Measurements from ENCODE around the gene IRAK2.

IRAK2 gene

DNA sequence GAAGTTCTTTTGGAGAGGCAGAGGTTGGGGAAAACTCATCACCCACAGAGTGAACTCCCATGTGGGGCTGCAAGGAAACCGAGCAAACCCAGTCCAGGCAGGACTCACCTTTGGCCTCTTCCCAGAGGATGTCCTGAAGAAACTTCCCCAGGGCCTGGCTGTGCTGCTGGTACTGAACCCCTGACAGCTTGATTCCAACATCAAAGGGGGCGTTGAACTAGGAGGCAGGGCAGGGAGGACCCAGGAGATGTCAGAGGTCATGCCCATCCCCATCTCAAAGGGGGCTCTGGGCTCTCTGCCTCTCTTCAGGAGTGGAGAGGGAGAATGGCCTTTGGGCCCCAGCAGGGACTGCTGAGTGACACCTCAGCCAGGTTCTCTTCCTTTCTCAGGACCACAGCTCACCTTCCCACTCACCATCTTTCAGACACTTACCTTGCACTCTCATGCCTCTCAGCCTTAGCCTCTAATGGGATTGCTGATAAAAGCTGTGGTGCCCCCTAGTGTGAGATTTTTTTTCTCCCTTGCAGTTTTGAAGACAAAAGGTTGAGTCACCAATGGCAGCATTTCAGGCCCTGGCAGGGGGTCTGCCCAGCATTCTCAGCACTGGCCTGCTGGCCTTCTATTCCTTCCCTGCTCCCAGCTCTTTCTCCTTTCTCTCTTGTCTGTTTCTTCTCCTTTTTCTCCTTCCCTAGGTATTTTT lies 122.0 kb downstream of the IRAK2 start:
- no peak for DNase-seq

DNA sequence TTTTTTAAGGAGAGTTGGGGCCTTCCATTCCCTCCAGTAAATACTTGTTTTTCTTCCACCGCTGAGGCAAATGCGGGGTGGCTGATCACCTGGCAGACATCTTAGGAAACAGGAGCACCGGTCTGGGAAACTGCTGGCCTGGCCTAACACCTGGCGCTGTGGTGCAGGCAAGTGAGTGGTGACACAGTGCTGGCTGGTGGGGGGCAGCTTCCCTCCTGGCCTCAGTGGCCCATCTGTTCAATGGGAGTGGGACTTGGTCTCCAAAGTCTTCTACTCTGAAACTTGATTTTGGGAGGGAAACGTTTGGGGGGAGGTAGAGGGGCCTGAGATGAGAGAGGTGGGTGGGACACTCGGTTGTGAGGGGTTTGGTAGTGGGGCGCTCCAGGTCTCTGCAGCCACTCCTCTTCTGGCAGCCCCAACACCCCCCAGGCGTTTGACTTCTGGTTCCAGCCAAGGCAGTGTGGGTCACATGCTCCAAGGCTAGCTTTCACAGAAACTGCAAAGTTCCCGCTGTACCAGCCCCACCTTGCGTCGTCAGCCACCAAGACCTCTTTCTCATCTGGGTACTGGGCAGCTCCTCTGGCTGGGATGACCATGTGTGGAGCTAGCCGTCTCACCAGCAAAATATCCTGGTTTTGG lies 123.3 kb downstream of the IRAK2 start:
- DNase-seq: no peak

DNA sequence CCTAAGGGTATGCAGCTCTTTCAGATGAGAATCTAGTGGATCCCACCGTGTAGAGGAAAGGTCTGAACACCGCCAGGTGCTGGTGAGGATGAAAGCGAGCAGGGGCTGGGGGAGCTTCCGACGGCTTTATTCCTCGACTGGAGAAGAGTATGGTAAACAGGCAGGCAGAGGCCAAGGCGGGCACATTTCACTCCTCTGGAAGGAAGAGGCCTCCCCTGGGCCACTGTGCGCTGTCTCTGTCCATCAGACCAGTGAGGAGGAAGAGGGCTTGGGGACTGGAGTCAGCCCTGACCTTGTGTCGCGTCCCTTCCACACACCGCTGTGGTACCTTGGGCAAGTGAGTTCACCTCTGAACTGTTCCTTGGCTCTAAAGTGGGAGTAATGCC lies 123.8 kb downstream of the IRAK2 start:
- no peak for DNase-seq

DNA sequence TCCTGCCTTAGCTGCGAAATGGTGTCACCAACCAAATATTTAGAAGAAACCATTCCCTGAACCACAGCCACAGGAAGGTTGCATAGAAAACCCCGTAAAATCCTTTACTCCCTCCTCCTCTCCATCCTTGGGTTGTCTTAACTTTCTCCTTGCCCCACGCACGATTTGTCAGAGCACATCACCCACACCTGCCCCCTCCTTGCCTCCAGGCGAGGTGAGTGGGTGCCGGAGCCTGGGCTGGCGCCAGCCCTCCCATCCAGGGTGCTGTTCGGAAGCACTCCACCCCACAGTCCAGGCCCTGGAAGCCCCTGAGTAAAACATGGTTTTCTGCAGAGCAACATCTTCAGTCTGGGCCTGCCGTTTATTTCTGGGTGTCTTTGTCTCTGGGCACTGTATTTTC lies 124.4 kb downstream of the IRAK2 start:
- no peak for DNase-seq

DNA sequence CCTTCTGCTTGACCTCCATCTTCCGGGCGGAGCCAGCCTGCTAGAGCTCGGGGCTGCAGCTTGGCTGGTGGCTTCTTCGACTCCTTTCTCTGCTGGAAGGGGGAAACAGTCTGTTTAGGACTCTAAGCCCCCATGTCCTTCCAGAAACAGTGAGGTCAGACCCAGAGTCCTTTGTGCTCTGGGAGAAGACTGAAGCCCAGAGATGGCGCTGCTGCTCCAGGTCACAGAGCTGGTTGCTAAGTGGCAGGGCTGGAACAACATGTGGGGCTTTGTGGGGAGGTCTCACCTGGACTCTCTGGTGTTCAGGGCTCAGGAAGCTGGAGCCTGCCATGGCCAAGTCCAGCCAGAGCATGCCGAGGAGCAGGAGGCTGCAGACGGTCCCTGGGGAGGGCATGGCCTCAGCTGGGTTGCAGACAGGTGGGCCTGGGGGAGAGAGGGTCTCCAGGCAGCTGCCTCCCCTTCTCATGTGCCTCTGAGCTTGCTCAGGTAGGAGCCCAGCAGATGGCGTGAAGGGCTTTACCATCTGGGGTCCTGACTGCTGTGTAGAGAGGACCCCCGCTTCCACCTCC lies 125.2 kb downstream of the IRAK2 start:
- DNase-seq: no peak

DNA sequence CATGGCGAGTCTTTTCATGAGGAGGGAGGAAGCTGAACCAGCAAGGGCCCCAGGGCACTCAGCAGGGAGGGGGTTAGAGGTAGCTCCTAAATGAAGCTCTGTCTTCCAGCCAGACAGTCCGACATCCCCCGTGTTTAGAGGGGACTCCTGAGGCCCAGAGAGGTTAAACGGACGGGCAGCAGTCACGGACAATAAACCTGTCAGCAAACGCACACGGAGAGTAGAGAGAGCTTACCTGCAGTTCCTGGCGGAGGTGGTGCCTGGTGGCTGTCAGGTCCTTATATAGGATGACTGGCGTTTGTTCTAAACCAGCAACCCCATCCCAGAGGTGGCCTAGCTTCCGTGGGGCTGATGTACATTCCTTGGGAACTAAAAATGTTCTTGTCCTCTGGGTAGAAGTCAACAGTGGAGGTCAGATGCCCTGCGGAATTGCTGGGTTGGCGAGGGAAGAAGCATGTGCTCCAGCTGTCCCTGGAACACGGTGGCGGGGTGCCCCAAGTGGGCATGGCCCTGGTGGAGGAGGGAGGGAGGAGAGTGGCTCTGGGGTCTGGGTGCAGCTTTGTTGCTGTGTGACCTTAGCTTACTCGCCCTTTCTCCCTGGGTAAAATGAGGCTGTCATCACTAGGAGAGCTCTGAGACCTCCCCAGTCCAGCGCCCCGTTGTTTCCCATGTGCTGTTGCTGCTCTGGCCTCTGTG lies 125.9 kb downstream of the IRAK2 start:
- DNase-seq: no peak

DNA sequence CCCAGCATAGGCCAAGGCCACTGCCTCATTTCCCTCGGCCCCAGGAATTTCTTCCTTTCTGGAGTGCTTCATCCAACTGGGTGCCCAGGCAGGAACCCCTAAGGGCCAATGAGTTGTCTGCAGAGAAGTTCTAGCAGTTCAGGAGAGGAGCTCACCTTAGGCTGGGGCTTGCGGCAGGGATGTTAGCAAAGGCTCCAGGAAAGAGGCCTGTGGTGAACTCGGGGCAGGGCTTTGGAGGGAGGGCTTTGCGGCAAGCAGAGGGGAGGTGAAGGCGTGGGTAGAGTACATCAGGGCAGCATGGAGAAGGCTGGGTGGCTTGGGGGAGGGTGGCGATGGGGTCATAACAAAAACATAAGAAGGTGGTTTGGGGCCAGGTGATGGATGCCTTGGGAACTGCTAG lies 126.9 kb downstream of the IRAK2 start:
- no peak for DNase-seq

DNA sequence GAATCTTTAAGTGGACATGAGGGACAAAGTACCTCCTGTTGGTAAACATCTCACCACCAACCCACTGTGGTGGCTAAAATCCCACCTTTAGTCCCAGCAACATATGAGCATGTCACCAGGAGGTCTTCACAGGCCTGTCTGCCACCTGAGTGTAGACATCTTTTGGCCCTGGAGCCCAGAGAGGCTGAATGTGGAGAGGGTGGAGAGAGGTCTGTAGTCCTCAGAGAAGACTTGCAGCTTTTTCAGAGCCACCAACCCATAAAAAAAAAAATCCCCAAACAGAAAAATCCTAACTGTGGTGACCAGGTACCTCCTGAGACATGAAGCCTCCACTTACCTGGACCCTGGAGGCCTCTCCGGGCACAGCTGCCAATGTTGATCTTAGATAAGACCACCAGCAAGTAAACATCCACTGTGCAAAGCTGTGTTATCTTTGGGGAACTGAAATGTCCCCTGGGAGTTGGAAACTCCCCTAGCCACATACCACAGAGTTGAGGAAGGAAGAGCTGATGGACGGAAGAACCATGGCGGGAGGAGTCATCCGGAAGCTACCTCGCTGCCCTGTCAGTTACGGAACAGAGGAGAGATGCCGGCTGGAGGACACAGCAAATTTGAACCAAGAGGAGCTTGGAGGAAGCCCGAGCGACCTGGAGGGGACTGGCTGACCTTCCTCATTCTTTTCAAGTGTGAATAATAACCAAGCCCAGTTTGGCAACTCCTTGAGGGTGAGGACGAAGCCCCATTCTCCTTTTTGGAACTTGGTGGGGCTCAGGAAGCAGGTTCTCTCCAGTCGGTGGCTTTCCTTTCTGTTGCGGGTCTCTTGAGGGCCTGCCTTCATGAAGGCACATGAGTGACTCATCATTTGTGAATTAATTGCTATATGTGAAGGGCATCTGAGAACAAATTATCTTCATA lies 128.0 kb downstream of the IRAK2 start, which contains the start of gene GHRL:
TSS of gene GHRL (minus strand) at position 443 of the 915 bp plus-strand sequence. CDS start 2,767 bp downstream, outside the sequence.
- no peak for DNase-seq

All from 8988T (cell line).